ENCODE data around the gene LTBP2.

LTBP2 gene

DNA sequence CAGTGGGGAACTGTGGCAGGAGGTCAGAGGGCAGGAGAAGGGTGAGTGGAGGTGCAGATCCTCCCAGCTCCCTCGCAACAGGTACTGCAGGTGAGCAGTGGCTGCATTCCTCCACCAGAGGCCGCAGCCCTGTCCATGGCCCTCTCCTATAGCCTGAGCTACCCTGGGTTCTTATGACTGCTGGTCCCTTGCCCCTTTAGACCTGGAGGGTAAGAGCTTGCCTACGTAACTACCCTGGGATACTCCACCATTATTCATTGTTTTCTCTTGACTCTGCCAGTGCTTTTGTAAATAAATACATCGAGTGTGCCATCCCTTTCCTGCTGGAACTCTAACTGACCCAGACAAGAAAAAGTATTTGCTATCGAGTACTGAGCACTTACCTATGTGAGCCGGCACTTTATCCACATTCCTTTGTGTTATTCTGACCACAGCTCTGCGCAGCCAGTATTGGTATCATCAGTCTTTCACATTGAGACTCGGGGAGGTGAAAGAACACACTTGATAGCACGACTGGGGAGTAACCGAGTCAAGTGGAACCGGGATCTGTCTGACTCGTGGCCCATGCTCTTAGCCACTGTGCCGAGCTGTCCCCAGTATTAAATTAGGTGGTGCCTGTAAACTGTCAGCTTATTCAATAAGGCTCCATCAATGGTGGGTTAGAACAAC is 38.5 kb downstream of the LTBP2 start:
- DNase-seq (ENCODE audit: low read depth, low spot score): no peak

DNA sequence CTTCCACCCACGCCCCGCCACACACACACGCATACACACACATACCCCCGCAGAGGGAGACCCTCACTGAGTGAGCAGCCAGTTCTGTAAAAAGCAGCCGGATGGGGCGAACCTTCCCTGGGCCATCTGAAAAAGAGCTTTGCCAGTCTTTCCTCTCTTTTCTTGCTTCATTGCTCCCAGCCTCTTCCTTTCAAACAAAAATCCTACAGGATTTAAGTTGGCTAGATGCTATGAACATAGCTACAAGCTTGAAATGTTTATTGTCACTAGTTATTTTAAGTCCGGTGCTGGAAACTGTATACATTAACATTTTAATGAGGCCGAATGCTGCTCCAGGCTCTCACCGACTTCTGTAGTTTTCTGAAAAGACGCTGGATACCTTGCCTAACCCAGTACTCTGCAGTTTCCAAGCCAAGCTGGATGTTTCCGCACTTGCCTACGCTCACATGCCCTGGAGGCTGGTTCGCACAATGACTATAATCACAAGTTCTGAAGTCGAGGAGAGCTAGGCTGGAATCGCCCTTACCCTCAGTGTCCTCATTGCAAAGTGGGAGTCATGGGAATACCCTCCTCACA is 39.2 kb downstream of the LTBP2 start:
- no peak for DNase-seq (ENCODE audit: low read depth, low spot score)

DNA sequence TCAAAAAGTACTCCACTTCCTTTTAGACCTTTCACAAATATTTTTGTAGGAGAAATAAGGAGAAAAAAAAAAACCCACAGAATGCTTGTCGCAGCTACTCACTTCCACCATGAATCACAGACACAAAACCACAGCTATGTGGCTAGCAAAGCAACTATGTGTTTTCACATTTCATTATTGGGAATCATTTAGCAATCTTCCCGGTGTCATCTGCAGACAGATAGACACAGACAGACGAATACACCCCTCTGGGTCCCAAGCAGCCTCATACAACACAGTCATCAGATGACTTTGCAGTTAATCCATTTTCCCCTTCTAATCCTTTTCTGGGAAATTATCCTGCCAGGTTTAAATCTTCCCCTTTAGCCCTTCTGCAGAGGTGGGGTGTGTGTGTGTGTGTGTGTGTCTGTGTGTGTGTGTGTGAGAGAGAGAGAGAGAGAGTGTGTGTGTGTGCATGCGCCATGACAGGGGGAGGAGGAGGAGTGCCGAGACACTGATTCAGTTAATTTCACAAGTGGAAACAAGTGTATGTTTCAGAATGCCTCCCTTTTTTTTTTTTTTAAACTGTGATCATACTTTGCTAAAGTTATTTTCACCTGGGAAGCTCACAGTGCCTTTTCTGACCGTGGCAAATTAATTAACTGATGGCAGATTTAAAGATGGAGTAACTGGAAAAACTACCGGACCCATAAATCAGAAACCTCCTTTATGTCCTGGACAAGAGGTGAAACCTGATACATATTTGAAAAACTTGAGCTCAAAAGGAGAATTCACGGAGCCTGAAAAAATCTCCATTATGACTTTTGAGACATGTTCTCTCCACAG is 39.9 kb downstream of the LTBP2 start:
- DNase-seq (ENCODE audit: low read depth, low spot score): no peak

DNA sequence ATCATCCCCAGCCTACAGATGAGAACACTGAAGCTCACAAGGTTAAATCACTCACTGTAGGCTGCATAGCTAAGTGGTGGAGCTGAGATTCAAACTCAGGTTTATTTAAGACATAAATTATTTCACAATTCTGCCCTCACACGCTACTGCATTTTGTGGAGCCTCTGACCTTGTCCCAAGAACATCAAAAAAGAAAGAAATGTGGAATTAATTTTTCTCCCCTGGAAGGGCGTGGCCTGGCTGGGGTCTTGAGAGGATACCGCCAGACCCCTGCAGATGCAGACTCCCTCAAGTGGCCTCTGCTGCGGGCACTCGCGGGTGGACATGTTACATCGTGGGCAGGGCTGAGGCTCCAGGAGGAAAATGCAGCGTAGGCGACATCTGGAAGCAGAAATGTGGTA is 40.6 kb downstream of the LTBP2 start:
- DNase-seq (ENCODE audit: low read depth, low spot score): no peak

DNA sequence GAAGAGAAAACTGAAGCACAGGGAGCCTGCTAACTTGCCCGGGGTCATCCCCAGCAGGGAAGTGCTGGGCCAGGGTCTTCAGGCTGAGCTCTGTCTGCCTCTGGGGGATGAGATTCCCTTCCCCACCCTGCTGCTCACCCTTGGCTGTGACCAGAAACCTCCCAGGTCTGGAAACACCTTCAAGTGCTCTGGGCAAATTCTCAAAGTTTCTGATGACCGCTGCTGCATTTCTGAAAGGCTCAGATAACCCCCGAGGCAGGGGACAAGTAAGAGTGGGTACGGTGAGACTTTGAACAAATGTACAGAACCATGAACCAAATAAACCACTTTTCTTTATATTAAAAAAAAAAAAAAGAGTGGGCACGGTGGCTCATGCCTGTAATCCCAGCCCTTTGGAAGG is 41.3 kb downstream of the LTBP2 start:
- DNase-seq (ENCODE audit: low read depth, low spot score): no peak

DNA sequence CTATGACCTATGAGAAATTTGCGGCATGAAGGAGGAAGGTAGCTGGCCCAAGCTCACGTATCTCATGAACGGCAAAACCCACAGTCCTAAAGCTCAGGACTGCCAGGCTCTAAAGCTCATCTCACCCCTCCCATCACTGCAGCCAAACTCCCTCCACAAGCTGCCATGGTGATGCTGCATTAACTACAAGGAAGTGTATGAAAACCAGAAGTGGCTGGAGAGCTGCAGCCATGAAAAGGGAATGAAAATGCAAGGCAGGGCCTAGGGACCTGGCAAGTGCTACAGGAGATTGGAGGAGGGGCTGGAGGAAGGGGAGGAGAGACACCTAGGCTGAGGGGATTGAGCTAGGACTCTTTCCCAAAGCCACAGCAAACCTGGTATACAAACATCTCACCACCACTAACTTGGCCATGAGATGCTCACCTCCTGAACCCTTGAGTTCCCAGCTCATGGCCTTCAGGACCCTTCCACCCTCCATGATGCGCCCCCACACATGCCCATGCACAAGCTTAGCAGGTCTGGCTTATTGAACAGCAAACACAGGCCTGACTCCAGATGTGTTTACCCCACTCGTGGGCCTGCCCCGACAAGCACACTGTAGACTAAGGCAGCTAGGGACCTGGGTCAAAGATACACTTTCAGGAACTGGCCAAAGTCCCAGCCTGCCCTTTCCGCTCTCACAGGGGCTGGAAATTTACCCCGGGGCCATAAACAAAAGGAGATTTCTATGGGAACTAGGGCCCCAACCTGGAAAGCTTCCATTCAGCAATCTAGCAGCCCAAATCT is 42.0 kb downstream of the LTBP2 start:
- DNase-seq (ENCODE audit: low read depth, low spot score): no peak

DNA sequence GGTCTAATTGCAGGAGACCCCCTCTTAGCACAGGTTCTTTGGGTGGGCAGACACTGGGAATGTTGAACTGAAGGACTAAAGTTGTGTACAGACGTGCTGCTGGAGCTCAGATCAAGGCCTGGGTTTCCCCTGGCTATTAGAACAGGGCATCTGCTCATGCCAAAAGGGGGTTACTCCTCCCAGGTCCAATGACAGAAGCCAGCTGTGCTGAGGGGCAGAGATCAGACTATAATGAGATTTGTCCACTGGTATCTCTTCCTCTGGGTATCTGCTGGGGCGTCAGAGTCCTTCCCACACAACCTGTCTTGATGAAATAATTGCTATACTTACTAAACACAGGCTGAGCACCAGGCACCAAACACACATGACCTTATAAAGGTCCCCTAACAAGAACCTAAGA is 42.6 kb downstream of the LTBP2 start:
- DNase-seq (ENCODE audit: low read depth, low spot score): no peak

DNA sequence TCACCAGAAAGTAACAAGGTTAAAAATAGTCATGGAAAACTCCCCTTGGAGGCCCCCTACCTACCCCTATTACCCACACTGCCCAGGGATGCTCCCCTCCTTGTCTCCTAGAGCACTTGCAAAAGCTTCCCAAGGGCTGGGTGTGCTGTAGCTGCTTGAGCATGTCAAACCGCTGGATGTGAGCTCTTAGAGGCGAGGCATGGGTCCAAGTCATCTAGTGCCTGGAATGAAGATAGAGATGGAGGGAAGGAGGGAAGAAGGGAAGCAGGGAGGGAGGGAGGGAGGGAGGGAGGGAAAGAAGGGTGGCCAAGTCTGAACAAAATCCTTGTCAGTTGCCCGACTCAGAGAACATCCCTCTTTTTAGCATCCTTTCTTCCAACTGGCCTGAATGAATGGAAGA is 43.1 kb downstream of the LTBP2 start:
- no peak for DNase-seq (ENCODE audit: low read depth, low spot score)

DNA sequence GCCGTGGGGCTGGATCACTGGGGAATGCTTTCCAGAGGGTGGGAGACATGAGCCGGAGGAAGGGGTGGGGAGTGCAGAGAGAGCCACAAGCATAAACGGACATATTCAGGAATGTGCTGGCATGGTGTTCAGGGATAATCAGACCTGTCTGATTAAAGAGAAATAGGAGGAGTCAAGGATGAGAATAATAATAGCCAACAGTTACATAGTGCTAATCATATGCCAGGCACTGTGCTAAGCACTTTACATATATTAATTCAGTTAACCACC is 43.7 kb downstream of the LTBP2 start:
- no peak for DNase-seq (ENCODE audit: low read depth, low spot score)

DNA sequence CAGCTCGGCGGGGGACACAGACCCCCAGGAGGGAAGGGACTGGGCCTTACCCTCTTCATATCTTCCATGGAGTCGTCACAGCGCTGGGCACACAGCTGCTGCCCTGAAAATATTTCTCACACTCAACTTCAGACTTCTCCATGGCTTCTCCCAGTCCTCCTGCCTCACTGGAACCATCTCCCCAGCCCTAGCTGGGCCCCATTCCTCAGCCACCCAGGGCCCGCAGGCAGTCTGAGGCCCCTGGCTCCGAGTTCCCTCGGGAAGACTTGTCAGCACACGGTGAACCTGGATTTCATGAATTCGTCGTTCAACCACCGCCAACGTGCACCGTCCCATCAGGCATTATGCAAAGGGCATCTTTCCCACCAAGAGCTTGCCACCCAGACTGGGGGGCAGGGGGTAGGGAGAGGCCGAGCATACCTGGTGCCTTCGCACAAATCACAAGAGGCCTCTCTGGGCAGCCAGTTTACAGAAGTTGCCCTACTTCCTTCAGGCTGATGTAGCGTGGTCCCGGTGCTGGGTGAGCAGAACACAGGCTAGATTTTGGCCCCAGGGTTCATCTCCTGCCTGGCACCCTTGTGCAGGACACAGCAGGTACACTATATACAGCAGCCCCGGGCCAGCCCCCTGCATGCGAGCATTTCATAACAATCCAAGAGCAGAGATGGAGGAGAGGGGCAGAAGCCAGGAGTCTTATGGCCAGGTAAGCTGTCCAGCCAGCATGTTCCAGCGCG is 44.2 kb downstream of the LTBP2 start:
- DNase-seq (ENCODE audit: low read depth, low spot score): no peak

DNA sequence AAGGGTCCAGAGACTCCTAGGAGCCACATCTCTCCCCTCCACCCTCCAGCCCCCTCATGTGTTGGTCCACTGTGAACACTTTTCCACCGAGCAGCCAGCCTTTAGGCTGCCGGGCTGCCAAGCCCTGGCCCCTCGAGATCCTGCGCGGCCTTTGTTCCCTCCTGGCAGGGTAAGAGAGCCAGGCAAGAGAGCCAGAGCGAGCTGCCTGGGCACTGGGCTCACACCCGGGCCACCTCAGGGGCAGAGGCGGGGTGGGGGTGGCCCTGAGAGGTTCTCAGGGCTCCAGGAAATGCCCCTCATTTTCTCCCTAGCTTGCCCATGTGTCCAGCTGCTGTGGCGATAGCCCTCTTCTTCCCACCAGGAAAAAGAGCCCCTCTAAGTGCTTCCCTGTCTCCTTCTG is 44.8 kb downstream of the LTBP2 start:
- no peak for DNase-seq (ENCODE audit: low read depth, low spot score)

DNA sequence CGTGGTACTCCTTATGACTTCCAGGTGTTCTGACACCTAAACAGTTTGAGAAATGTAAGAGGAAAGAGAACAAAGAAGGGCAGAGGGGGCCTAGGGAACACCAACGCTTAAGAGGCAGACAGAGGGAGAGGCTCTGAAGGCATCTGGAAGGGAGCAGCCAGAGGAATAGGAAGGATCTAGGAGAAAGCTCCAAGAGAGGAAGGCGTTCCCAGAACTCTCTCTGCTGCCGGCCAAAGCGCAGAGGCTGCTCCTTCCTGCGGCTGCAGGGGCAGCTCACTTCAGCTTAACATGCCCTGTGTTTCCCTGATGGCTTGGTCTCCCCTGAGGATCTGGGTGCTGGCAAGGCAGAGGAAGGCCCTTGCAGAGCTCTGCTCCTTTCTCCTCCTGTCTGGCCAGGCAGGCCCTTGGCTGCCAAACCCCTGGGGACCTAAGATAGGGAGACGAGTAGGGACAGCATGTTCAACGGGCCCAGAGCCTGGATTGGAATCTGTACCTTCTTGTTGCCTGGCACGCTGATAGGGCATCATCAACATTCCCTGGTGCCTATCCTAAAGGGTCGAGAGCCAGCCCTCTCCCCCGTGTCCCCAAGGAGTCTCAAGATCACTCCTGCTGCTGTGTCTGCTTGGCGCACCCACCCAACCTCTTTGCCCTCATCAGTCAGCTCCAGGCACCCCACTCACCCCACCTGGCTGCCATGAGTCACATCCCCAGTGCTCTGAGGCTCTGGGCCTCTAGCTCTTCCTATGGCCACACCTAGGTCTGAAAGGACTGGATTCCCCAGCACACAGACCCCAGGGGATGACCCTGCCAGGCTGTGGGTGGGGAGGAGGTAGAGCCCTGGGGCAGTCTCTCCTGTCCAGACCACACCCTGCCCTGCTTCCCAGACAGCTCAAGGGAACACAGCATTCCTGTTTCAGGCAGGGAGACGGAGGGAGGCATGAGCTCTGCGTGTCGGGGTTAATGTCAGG is 45.6 kb downstream of the LTBP2 start:
- no peak for DNase-seq (ENCODE audit: low read depth, low spot score)

DNA sequence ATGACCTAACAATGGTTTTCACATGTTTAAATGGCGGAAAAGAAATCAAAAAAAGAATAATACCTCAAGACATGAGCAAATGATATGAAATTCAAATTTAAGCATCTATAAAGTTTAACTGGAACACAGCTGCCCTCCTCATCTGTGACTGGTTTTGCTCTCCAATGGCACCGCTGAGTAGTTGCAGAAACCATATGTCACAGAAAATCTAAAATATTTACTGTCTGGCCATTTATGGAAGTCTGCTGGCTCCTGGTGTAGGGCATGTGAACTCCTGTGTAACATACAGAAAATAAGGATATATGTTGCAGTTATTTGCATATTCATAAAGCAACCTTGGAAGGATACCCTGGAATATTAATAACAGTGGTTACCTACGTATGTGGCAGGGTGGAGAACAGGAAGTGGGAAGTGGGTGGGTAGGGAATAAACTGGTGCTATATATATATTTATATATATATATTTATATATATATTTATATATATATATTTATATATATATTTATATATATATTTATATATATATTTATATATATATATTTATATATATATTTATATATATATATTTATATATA is 48.4 kb downstream of the LTBP2 start:
- no peak for DNase-seq (ENCODE audit: low read depth, low spot score)

DNA sequence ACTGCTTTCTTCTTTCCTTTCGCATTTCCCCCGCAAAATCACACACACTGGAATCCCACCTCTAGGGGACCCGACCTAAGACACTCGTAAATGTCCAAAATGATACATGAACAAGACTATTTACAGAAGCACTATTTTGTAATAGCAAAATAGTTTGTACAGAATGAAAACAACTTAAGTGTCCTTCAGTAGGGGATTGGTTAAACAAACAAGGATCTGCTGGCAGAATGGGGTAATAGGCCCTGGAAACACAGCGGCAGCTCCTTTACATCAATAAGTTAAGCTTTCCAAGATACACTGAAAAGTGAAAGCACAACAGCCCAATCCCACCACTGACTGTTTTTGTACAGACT is 48.8 kb downstream of the LTBP2 start:
- DNase-seq (ENCODE audit: low read depth, low spot score): no peak

DNA sequence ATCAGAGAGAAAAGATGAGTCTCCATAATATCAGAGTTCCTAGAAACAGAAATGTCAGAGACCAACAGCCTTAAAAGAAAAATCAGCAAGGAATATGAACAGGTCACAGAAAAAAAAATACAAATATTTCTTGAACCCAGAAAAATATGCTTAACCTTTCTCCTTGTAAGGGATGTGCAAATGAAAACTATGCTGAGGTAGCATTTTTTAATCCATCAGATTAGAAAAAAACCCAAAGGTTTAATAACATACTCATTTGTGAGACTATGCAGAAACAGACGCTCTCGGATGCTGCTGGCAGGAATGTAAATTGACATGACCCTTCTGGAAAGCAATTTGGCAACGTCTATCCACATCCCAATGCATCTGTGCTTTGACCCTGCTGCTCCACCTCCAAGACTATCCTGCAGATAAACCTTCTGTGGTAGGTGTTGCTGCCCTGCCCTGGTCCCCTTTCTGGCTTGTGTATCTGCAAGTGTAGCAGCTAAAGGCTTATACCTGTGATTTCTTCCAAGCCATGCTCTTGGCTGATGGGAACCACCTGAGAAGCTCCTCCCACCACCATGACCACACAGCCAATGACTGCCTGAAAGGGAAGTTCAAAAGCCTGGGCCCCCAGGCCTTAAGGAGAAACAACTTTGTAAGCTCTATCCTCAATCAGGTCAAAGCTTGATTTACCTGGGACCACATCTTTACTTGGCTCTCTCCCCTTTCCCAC is 49.4 kb downstream of the LTBP2 start:
- DNase-seq (ENCODE audit: low read depth, low spot score): peak; percentile 25

DNA sequence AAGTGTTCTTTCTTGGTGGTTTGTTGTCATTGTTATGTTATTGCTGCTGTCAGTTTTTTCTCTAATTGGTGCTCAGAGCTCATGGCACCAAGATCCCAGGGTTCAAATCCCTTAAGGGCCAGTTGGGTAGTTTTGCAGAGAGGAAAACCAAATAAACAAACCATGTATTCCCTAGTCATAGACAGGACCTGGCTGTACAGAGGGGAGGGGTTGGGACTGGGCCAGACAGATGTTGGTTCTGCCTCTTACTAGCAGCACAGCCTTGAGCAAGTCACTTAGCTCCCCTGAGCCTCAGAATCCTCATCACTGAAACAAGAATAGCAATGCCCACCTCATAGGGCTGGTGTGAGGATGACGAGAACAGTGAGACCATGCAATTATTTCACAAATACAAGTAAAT is 53.4 kb downstream of the LTBP2 start:
- DNase-seq (ENCODE audit: low read depth, low spot score): no peak

DNA sequence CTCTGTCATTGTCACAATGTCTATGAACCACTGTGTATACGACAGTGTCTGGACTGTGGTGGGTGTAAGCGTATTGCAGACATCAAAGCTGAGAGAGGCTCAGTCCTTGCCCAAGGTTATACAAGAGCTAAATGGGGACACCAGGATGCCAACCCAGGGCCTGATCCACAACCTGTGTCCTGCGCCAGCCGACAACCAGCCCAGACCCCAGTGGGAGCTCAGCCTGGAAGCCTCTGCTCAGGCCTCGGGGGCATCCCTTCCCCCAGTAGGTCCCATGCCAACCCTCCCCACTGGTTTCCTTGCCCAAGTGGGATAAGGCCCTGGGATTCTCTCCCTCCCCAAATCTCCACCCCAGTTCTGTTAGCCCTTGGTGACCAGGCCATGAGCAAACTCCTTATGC is 54.3 kb downstream of the LTBP2 start:
- no peak for DNase-seq (ENCODE audit: low read depth, low spot score)

DNA sequence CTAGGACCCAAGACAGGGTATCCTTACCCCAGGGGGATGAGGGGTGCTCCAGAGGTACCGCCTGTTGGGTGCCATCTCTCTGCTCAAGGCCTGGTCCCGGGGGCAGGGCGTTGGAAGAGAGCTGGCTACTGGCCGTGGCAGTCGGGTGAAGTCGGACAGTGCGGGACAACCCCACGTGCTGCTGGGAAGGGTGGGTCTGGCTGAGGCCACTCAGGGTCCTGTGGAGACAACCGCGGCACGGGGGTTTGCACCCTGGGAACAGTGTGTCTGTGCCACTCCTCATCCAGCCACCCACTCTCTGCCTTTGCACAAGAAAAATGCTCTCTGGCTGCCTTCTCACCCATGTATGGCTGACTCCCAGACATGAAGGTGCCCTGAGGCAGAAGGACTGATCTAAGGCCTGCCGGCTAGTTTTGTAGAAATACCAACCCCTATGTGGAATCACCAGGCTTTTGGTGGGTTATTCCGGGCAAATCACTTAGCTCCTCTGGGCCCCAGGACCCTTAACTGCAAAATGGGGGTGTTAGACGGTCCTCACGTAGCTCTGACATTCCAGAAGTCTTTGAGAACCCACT is 56.5 kb downstream of the LTBP2 start:
- no peak for DNase-seq (ENCODE audit: low read depth, low spot score)

DNA sequence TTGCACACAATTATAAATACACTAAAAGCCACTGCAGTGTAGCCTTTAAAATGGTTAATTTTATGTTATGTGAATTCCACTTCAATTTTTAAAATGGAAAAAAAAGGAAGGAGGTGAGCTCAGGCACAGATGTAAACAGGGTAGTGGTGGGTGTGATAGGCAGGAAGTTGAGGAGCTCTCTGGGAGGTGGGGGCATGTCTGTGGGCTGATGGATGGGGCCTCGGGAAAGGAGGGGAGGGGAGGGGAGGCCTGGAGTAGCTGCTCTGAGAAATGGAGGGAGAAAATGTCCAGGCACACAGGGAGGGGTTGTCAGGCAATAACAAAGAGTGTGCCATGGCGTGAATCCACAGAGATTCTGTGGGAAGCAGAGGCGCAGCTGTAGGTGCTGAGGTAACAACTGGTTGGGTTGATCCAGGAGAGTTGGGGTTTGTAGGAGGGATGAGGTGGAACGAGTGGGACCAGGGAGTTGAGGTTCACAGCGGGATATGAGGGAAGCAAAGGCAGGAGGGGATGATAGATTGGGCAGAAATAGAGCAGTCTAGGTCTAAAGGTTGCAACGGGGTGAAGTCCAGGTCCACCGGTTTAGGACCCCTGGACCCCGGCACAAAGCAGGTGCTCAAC is 57.2 kb downstream of the LTBP2 start:
- no peak for DNase-seq (ENCODE audit: low read depth, low spot score)
